ENCODE results near the gene PIF1.
A peak's percentile ranks its signal among the peaks of the same experiment; 100 is the strongest.
"Not testable (repeated sequence)": the region's sequence is repeated elsewhere in the genome, so short reads cannot be mapped to it uniquely, and the experiment has no call there.

The PIF1 gene

GRCh38 chr15:64841344-64842095, 16.1 kb upstream of the PIF1 start, which contains the start of gene PLEKHO2:
Gene PLEKHO2 (plus strand): TSS chr15:64841915. CDS start chr15:64842017, 102 bp downstream.
- peak within 1 kb of the TSS; percentile 96 to 97 for H3K4me3 ChIP-seq (ENCODE audit: low read length in 2 of 2)
- peaks cover 46% of the 10 kb centered on the region for H3K4me1 ChIP-seq (ENCODE audit: control insufficient read depth, insufficient read depth, low read length)
- H3K36me3 ChIP-seq (ENCODE audit: control insufficient read depth in 2 of 2, insufficient read depth in 2 of 2, low read length in 2 of 2) = no peaks in the 10 kb centered on the region
- no peaks in the 10 kb centered on the region for H3K27me3 ChIP-seq (ENCODE audit: control insufficient read depth in 1 of 2, insufficient read depth in 2 of 2, low read length in 2 of 2)
- H3K9ac ChIP-seq (ENCODE audit: low read length in 2 of 2) = peak within 1 kb of the TSS; percentile 92 to 97
- H3K9me3 ChIP-seq (ENCODE audit: control insufficient read depth in 2 of 2, low read length in 2 of 2) = no peaks in the 10 kb centered on the region
- peak within 1 kb of the TSS; percentile 91 for H3K27ac ChIP-seq (ENCODE audit: low read length)

- H3K27me3 ChIP-seq (ENCODE audit: control insufficient read depth in 1 of 2, insufficient read depth in 2 of 2, low read length in 2 of 2) = no peaks in the 10 kb centered on the region
- H3K4me3 ChIP-seq (ENCODE audit: low read length in 2 of 2) = peak overlapping the region; percentile 67 to 86
- peaks cover 45% of the 10 kb centered on the region for H3K4me1 ChIP-seq (ENCODE audit: control insufficient read depth, insufficient read depth, low read length)
- peak overlapping the region; percentile 79 to 92 for H3K9ac ChIP-seq (ENCODE audit: low read length in 2 of 2)
- H3K9me3 ChIP-seq (ENCODE audit: control insufficient read depth in 2 of 2, low read length in 2 of 2) = no peaks in the 10 kb centered on the region
- no peaks in the 10 kb centered on the region for H3K36me3 ChIP-seq (ENCODE audit: control insufficient read depth in 2 of 2, insufficient read depth in 2 of 2, low read length in 2 of 2)
- peak overlapping the region; percentile 91 for H3K27ac ChIP-seq (ENCODE audit: low read length)
Observed at GRCh38 chr15:64841060-64841343, 15.6 kb upstream of the PIF1 start.

- peaks cover 22% of the 10 kb centered on the region for H3K4me1 ChIP-seq (ENCODE audit: control insufficient read depth, insufficient read depth, low read length)
- no peak overlapping the region for H3K27ac ChIP-seq (ENCODE audit: low read length)
- H3K4me3 ChIP-seq (ENCODE audit: low read length in 2 of 2) = no peak overlapping the region
- H3K9me3 ChIP-seq (ENCODE audit: control insufficient read depth in 2 of 2, low read length in 2 of 2) = no peaks in the 10 kb centered on the region
- H3K9ac ChIP-seq (ENCODE audit: low read length in 2 of 2) = no peak overlapping the region
- no peaks in the 10 kb centered on the region for H3K27me3 ChIP-seq (ENCODE audit: control insufficient read depth in 1 of 2, insufficient read depth in 2 of 2, low read length in 2 of 2)
- H3K36me3 ChIP-seq (ENCODE audit: control insufficient read depth in 2 of 2, insufficient read depth in 2 of 2, low read length in 2 of 2) = no peaks in the 10 kb centered on the region
Observed at GRCh38 chr15:64837502-64837901, 12.1 kb upstream of the PIF1 start.

- no peaks in the 10 kb centered on the region for H3K9me3 ChIP-seq (ENCODE audit: control insufficient read depth in 2 of 2, low read length in 2 of 2)
- peak overlapping the region; percentile 77 for H3K27ac ChIP-seq (ENCODE audit: low read length)
- peaks cover 19% of the 10 kb centered on the region for H3K4me1 ChIP-seq (ENCODE audit: control insufficient read depth, insufficient read depth, low read length)
- peak overlapping the region; percentile 68 to 70 for H3K4me3 ChIP-seq (ENCODE audit: low read length in 2 of 2)
- peak overlapping the region; percentile 41 to 71 for H3K9ac ChIP-seq (ENCODE audit: low read length in 2 of 2)
- no peaks in the 10 kb centered on the region for H3K27me3 ChIP-seq (ENCODE audit: control insufficient read depth in 1 of 2, insufficient read depth in 2 of 2, low read length in 2 of 2)
- no peaks in the 10 kb centered on the region for H3K36me3 ChIP-seq (ENCODE audit: control insufficient read depth in 2 of 2, insufficient read depth in 2 of 2, low read length in 2 of 2)
Observed at GRCh38 chr15:64836023-64836536, 10.6 kb upstream of the PIF1 start.

GRCh38 chr15:64833690-64834089, 8.2 kb upstream of the PIF1 start:
- Histone ChIP-seq H3K4me3 (ENCODE audit: low read length in 2 of 2) (no peak overlapping the region), H3K27ac (ENCODE audit: low read length) (no peak overlapping the region), H3K36me3 (ENCODE audit: control insufficient read depth in 2 of 2, insufficient read depth in 2 of 2, low read length in 2 of 2) (no peaks in the 10 kb centered on the region), H3K9ac (ENCODE audit: low read length in 2 of 2) (no peak overlapping the region), H3K27me3 (ENCODE audit: control insufficient read depth in 1 of 2, insufficient read depth in 2 of 2, low read length in 2 of 2) (no peaks in the 10 kb centered on the region), H3K4me1 (ENCODE audit: control insufficient read depth, insufficient read depth, low read length) (peaks cover 14% of the 10 kb centered on the region), H3K9me3 (ENCODE audit: control insufficient read depth in 2 of 2, low read length in 2 of 2) (no peaks in the 10 kb centered on the region)

- H3K9me3 ChIP-seq (ENCODE audit: control insufficient read depth in 2 of 2, low read length in 2 of 2) = no peaks in the 10 kb centered on the region
- H3K27ac ChIP-seq (ENCODE audit: low read length) = no peak overlapping the region
- no peaks in the 10 kb centered on the region for H3K27me3 ChIP-seq (ENCODE audit: control insufficient read depth in 1 of 2, insufficient read depth in 2 of 2, low read length in 2 of 2)
Observed at GRCh38 chr15:64828985-64829384, 3.5 kb upstream of the PIF1 start.

GRCh38 chr15:64824929-64825430, 467 bp downstream of the PIF1 start:
- peaks cover 28% of the 10 kb centered on the region for H3K4me1 ChIP-seq (ENCODE audit: control insufficient read depth, insufficient read depth, low read length)
- H3K9ac ChIP-seq (ENCODE audit: low read length in 2 of 2) = peak overlapping the region; percentile 29 to 46
- H3K27ac ChIP-seq (ENCODE audit: low read length) = peak overlapping the region; percentile 74
- H3K4me3 ChIP-seq (ENCODE audit: low read length in 2 of 2) = peak overlapping the region; percentile 77 to 86
- no peaks in the 10 kb centered on the region for H3K27me3 ChIP-seq (ENCODE audit: control insufficient read depth in 1 of 2, insufficient read depth in 2 of 2, low read length in 2 of 2)
- no peaks in the 10 kb centered on the region for H3K36me3 ChIP-seq (ENCODE audit: control insufficient read depth in 2 of 2, insufficient read depth in 2 of 2, low read length in 2 of 2)
- no peaks in the 10 kb centered on the region for H3K9me3 ChIP-seq (ENCODE audit: control insufficient read depth in 2 of 2, low read length in 2 of 2)

More at GRCh38 chr15:64828985-64829384, 3.5 kb upstream of the PIF1 start:
- H3K4me3 ChIP-seq (ENCODE audit: low read length in 2 of 2) = no peak overlapping the region
- peaks cover 24% of the 10 kb centered on the region for H3K4me1 ChIP-seq (ENCODE audit: control insufficient read depth, insufficient read depth, low read length)
- H3K36me3 ChIP-seq (ENCODE audit: control insufficient read depth in 2 of 2, insufficient read depth in 2 of 2, low read length in 2 of 2) = no peaks in the 10 kb centered on the region
- H3K9ac ChIP-seq (ENCODE audit: low read length in 2 of 2) = no peak overlapping the region

- H3K4me3 ChIP-seq (ENCODE audit: low read length in 2 of 2) = no peak overlapping the region
- peaks cover 3% of the 10 kb centered on the region for H3K4me1 ChIP-seq (ENCODE audit: control insufficient read depth, insufficient read depth, low read length)
- H3K27me3 ChIP-seq (ENCODE audit: control insufficient read depth in 1 of 2, insufficient read depth in 2 of 2, low read length in 2 of 2) = no peaks in the 10 kb centered on the region
- H3K36me3 ChIP-seq (ENCODE audit: control insufficient read depth in 2 of 2, insufficient read depth in 2 of 2, low read length in 2 of 2) = no peaks in the 10 kb centered on the region
- no peak overlapping the region for H3K9ac ChIP-seq (ENCODE audit: low read length in 2 of 2)
- H3K9me3 ChIP-seq (ENCODE audit: control insufficient read depth in 2 of 2, low read length in 2 of 2) = no peaks in the 10 kb centered on the region
- no peak overlapping the region for H3K27ac ChIP-seq (ENCODE audit: low read length)
Observed at GRCh38 chr15:64816452-64816851, 9.0 kb downstream of the PIF1 start.

- H3K9ac ChIP-seq (ENCODE audit: low read length in 2 of 2); H3K4me3 ChIP-seq (ENCODE audit: low read length in 2 of 2); H3K27ac ChIP-seq (ENCODE audit: low read length); H3K27me3 ChIP-seq (ENCODE audit: control insufficient read depth in 1 of 2, insufficient read depth in 2 of 2, low read length in 2 of 2); H3K9me3 ChIP-seq (ENCODE audit: control insufficient read depth in 2 of 2, low read length in 2 of 2); H3K36me3 ChIP-seq (ENCODE audit: control insufficient read depth in 2 of 2, insufficient read depth in 2 of 2, low read length in 2 of 2): not testable (repeated sequence)
- H3K4me1 ChIP-seq (ENCODE audit: control insufficient read depth, insufficient read depth, low read length) = peaks cover 10% of the 10 kb centered on the region
Observed at GRCh38 chr15:64814965-64815364, 10.5 kb downstream of the PIF1 start.

- peaks cover 15% of the 10 kb centered on the region for H3K4me1 ChIP-seq (ENCODE audit: control insufficient read depth, insufficient read depth, low read length)
- H3K36me3 ChIP-seq (ENCODE audit: control insufficient read depth in 2 of 2, insufficient read depth in 2 of 2, low read length in 2 of 2); H3K9ac ChIP-seq (ENCODE audit: low read length in 2 of 2); H3K4me3 ChIP-seq (ENCODE audit: low read length in 2 of 2); H3K27me3 ChIP-seq (ENCODE audit: control insufficient read depth in 1 of 2, insufficient read depth in 2 of 2, low read length in 2 of 2); H3K27ac ChIP-seq (ENCODE audit: low read length); H3K9me3 ChIP-seq (ENCODE audit: control insufficient read depth in 2 of 2, low read length in 2 of 2): not testable (repeated sequence)
Observed at GRCh38 chr15:64814283-64814682, 11.2 kb downstream of the PIF1 start.

- no peaks in the 10 kb centered on the region for H3K36me3 ChIP-seq (ENCODE audit: control insufficient read depth in 2 of 2, insufficient read depth in 2 of 2, low read length in 2 of 2)
- no peaks in the 10 kb centered on the region for H3K9me3 ChIP-seq (ENCODE audit: control insufficient read depth in 2 of 2, low read length in 2 of 2)
- H3K4me3 ChIP-seq (ENCODE audit: low read length in 2 of 2) = no peak overlapping the region
- H3K27ac ChIP-seq (ENCODE audit: low read length) = no peak overlapping the region
- H3K9ac ChIP-seq (ENCODE audit: low read length in 2 of 2) = no peak overlapping the region
- H3K27me3 ChIP-seq (ENCODE audit: control insufficient read depth in 1 of 2, insufficient read depth in 2 of 2, low read length in 2 of 2) = no peaks in the 10 kb centered on the region
- H3K4me1 ChIP-seq (ENCODE audit: control insufficient read depth, insufficient read depth, low read length) = peaks cover 25% of the 10 kb centered on the region
Observed at GRCh38 chr15:64813075-64813474, 12.4 kb downstream of the PIF1 start.
